H1 (cell line): Measurements from ENCODE around the gene H6PD.

Experiments
- CHD2 ChIP-seq: IDR thresholded peaks from 2 replicates; pipeline ENCODE4 v1.6.1; 2012; ENCODE audit warnings: low read length, improper control_type of control experiment
- CHD7 ChIP-seq: fragments of 300-600 bp; sonication (generic); IDR thresholded peaks from 2 replicates; pipeline ENCODE4 v1.7.1; 2012; ENCODE audit warnings: low read length, moderate library complexity, mild to moderate bottlenecking, inconsistent platforms; ENCODE audit not compliant: insufficient replicate concordance
- CTCF ChIP-seq, 3 experiments: IDR thresholded peaks; 1 replicate in 2 of 3; 2 replicates in 1 of 3; pipeline versions ENCODE4 v1.5.1 to v1.6.1; 2011; ENCODE audit warnings: low read length in 3 of 3, mild to moderate bottlenecking in 3 of 3, inconsistent platforms in 2 of 3, low read depth in 1 of 3, moderate library complexity in 1 of 3; ENCODE audit not compliant: insufficient read depth in 1 of 3; ENCODE audit errors: control extremely low read depth in 1 of 3
- EP300 ChIP-seq, 2 experiments: IDR thresholded peaks; 1 replicate in 1 of 2; 2 replicates in 1 of 2; pipeline ENCODE4 v1.6.1; 2011 to 2012; ENCODE audit warnings: low read depth in 2 of 2, low read length in 2 of 2, mild to moderate bottlenecking in 2 of 2, borderline replicate concordance in 1 of 2, inconsistent platforms in 1 of 2, moderate library complexity in 1 of 2
- EZH2 ChIP-seq: fragments of 200-600 bp; sonication (generic); IDR thresholded peaks from 2 replicates; pipeline ENCODE4 v1.7.1; 2012; ENCODE audit warnings: low read depth, mild to moderate bottlenecking, moderate library complexity, low read length, inconsistent platforms; ENCODE audit not compliant: severe bottlenecking
- JUND ChIP-seq: IDR thresholded peaks from 2 replicates; pipeline ENCODE4 v1.6.1; 2011; ENCODE audit warnings: mild to moderate bottlenecking, improper control_type of control experiment, low read length
- KDM1A ChIP-seq: fragments of 200-600, 300-600 bp; sonication (generic); IDR thresholded peaks from 2 replicates; pipeline ENCODE4 v1.7.1; 2016; ENCODE audit warnings: mild to moderate bottlenecking, low read length, borderline replicate concordance
- POLR2A ChIP-seq, 2 experiments: IDR thresholded peaks; 1 replicate in 1 of 2; 2 replicates in 1 of 2; pipeline ENCODE4 v1.6.1; 2011; ENCODE audit warnings: low read depth in 2 of 2, low read length in 2 of 2, mild to moderate bottlenecking in 2 of 2; ENCODE audit errors: control extremely low read depth in 1 of 2
- POLR2AphosphoS5 ChIP-seq: IDR thresholded peaks from 2 replicates; pipeline ENCODE4 v1.6.1; 2011; ENCODE audit warnings: low read depth, low read length
- SP1 ChIP-seq: IDR thresholded peaks from 2 replicates; pipeline ENCODE4 v1.6.1; 2011; ENCODE audit warnings: low read depth, low read length
- SP4 ChIP-seq: IDR thresholded peaks from 2 replicates; pipeline ENCODE4 v1.6.1; 2012; ENCODE audit warnings: low read length, inconsistent platforms
- SRF ChIP-seq: IDR thresholded peaks from 2 replicates; pipeline ENCODE4 v1.6.1; 2011; ENCODE audit warnings: mild to moderate bottlenecking, low read depth, low read length, moderate library complexity
- YY1 ChIP-seq: IDR thresholded peaks from 2 replicates; pipeline ENCODE4 v1.6.1; 2011; ENCODE audit warnings: low read depth, mild to moderate bottlenecking, low read length

- TF ChIP-seq CHD7 (no peak), POLR2A (IDR thresholded peaks at IDR 0.05; ENCODE audit: control extremely low read depth in 1 of 2, low read depth in 2 of 2, low read length in 2 of 2) (no peak), SP1 (no peak), POLR2AphosphoS5 (no peak), CHD2 (no peak), EZH2 (no peak), SRF (no peak), JUND (no peak), EP300 (IDR thresholded peaks at IDR 0.05; ENCODE audit: borderline replicate concordance in 1 of 2, low read depth in 2 of 2, low read length in 2 of 2) (no peak), KDM1A (no peak), YY1 (no peak), SP4 (no peak), CTCF (IDR thresholded peaks at IDR 0.05; ENCODE audit: control extremely low read depth in 1 of 3, insufficient read depth in 1 of 3, low read depth in 1 of 3, low read length in 3 of 3) (no peak)
These were observed 37.5 kb downstream of the H6PD start for GRCh38 chr1:9271861-9272595.
